HPDE6-E6E7 (cell line): Measurements from ENCODE around the gene RNF149.

Experiments used
- DNase-seq: peaks from one replicate; pipeline ENCODE4 v3.0.0; 2011; ENCODE audit warnings: missing footprints; ENCODE audit errors: extremely low spot score

The RNF149 gene

DNA sequence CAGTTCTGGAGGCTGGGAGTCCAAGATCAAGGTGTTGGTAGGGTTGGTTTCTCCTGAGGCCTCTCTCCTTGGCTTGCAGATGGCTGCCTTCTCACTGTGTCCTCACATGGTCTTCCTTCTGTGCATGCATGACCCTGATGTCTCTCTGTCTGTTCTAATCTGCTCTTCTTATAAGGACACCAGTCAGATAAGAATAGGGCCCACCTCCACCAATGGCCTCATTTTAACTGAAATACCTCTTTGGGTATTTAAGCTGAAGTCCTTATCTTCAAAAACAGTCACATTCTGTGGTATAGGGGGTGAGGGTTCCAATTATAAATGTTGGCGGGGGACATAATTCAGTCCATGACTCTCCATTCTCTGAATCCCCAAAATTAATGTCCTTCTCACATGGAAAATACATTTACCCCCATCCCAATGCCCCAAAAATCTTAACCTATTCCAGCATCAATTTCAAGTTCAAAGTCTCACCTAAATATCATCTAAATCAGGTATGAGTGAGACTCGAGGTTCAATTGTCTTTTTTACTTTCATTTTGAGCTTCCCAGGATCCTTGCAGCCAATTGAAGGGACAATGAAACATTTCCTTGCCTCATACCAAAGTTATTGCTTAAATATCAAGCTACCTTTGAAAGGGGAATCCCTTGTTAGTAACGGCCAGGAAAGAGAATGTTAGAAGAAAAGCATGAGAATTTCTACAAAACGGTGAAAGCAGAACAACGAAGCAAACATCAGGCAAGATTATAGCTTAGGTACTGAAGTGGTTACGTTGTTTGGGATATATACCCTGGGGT, 76.4 kb downstream of the RNF149 start:
- DNase-seq = no peak

- no peak for DNase-seq
Observed at GRCh38 chr2:101231240-101231639, 77.3 kb downstream of the RNF149 start.

DNA sequence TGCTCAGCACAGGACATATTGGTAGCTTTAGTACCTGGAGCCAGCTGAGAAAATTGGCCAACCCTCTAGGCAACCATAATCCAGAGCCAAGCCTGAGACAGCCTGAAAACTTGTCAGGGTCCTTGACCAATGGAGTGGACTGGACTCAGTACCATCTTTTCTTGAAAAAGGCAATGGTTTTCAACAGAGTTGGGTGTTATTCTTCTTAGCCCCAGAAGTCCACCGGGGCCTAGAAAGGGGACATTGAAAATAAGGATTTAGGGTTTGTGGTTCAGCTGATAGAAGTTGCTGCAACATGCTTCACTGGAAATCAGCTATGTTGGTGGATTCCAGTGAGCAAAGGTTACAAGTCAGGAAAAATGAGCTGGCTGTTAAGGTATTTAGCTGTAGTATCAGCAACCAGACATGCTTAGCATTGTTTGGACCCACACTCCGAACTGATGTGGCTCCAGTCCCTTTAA, 77.9 kb downstream of the RNF149 start:
- no peak for DNase-seq
